ENCODE measurements around the gene ABCE1.

ABCE1 gene

GRCh38 chr4:145170223-145170622 is 72.1 kb downstream of the ABCE1 start:
- TF ChIP-seq CTCF (IDR thresholded peaks at IDR 0.05; ENCODE audit: low read depth, low read length) = no peak
- peak in 1 of 2 donors; percentile 58 for DNase-seq (ENCODE audit: low read depth in 2 of 2)
- H3K4me3 ChIP-seq (replicated peaks in 1 of 2; ENCODE audit: low read depth in 2 of 2, low read length in 2 of 2) = no peak overlapping the region

GRCh38 chr4:145171911-145172310 is 73.8 kb downstream of the ABCE1 start:
- TF ChIP-seq CTCF (IDR thresholded peaks at IDR 0.05; ENCODE audit: low read depth, low read length) = no peak
- no peak for DNase-seq (ENCODE audit: low read depth in 2 of 2)
- no peak overlapping the region for H3K4me3 ChIP-seq (replicated peaks in 1 of 2; ENCODE audit: low read depth in 2 of 2, low read length in 2 of 2)

- DNase-seq (ENCODE audit: low read depth in 2 of 2) = no peak
- H3K4me3 ChIP-seq (replicated peaks in 1 of 2; ENCODE audit: low read depth in 2 of 2, low read length in 2 of 2) = peak overlapping the region in 1 of 2 donors; percentile 82
- TF ChIP-seq CTCF (IDR thresholded peaks at IDR 0.05; ENCODE audit: low read depth, low read length) = no peak
Observed at GRCh38 chr4:145176641-145177432, 78.7 kb downstream of the ABCE1 start.

GRCh38 chr4:145177511-145177905 is 79.4 kb downstream of the ABCE1 start:
- peak; percentile 54 to 56 for DNase-seq (ENCODE audit: low read depth in 2 of 2)
- peak overlapping the region; percentile 58 to 82 for H3K4me3 ChIP-seq (replicated peaks in 1 of 2; ENCODE audit: low read depth in 2 of 2, low read length in 2 of 2)
- no peak for TF ChIP-seq CTCF (IDR thresholded peaks at IDR 0.05; ENCODE audit: low read depth, low read length)

GRCh38 chr4:145177906-145178538 is 79.9 kb downstream of the ABCE1 start:
- peak overlapping the region; percentile 58 to 82 for H3K4me3 ChIP-seq (replicated peaks in 1 of 2; ENCODE audit: low read depth in 2 of 2, low read length in 2 of 2)
- peak; percentile 49 to 52 for DNase-seq (ENCODE audit: low read depth in 2 of 2)
- no peak for TF ChIP-seq CTCF (IDR thresholded peaks at IDR 0.05; ENCODE audit: low read depth, low read length)

GRCh38 chr4:145178740-145179280 is 80.7 kb downstream of the ABCE1 start:
- DNase-seq (ENCODE audit: low read depth in 2 of 2) = no peak
- peak overlapping the region; percentile 58 to 82 for H3K4me3 ChIP-seq (replicated peaks in 1 of 2; ENCODE audit: low read depth in 2 of 2, low read length in 2 of 2)
- TF ChIP-seq CTCF (IDR thresholded peaks at IDR 0.05; ENCODE audit: low read depth, low read length) = no peak

Data from cardiac fibroblast (primary cell).